SK-N-SH (cell line): ENCODE measurements around the gene TRAPPC3. TPM values are rescaled to one million over a fixed set of nuclear protein-coding genes. Genes with fewer than 3 reads are reported as not detected.

Experiments used
- CTCF ChIA-PET: fragments of 300-600, 350-600 bp; formaldehyde crosslinking; extraction: SDS; loops from one replicate; lab custom pipeline; 2021; lab: Yijun Ruan, JAX
- POLR2A ChIA-PET: fragments of 350-600 bp; sonication (Branson Sonifier 250); formaldehyde crosslinking; extraction: SDS; loops from one replicate; lab custom pipeline; 2020; ENCODE audit warnings: antibody characterized with exemption, inconsistent platforms; lab: Yijun Ruan, JAX
- DNase-seq: peaks from one replicate; pipeline ENCODE4 v3.0.0; 2012
- H2AFZ ChIP-seq: fragments of 200-600 bp; sonication (generic); 2 replicates; pipeline ENCODE4 v1.8.1; 2016; ENCODE audit warnings: antibody characterized with exemption, mild to moderate bottlenecking, low read depth
- H3F3A ChIP-seq: fragments of 200-600 bp; sonication (generic); replicated peaks from 2 replicates; pipeline ENCODE3; 2016; ENCODE audit warnings: antibody characterized with exemption, mild to moderate bottlenecking; ENCODE audit not compliant: insufficient read depth
- H3K27ac ChIP-seq, 2 experiments: fragments of 200-500 bp in 1 of 2; fragments of 200-600 bp in 1 of 2; sonication (Bioruptor generic) in 1 of 2; sonication (generic), shearing (Covaris generic) in 1 of 2; 2 replicates each; pipeline versions ENCODE4 v1.5.1 to v1.6.1; 2014 to 2016; ENCODE audit warnings: low read depth in 2 of 2, inconsistent platforms in 1 of 2, low read length in 1 of 2, mild to moderate bottlenecking in 1 of 2, mixed read lengths in 1 of 2
- H3K27me3 ChIP-seq: fragments of 200-600 bp; sonication (generic), shearing (Covaris generic); 2 replicates; pipeline ENCODE4 v1.6.1; 2016; ENCODE audit warnings: mixed run types; ENCODE audit not compliant: insufficient read depth
- H3K36me3 ChIP-seq, 2 experiments: fragments of 200-500 bp in 1 of 2; fragments of 200-600 bp in 1 of 2; sonication (Bioruptor generic) in 1 of 2; sonication (generic) in 1 of 2; replicated peaks in 1 of 2; 2 replicates each; pipeline versions ENCODE3 to v1.5.1; 2014 to 2016; ENCODE audit warnings: low read length in 1 of 2, mild to moderate bottlenecking in 1 of 2; ENCODE audit not compliant: insufficient read depth in 2 of 2, control insufficient read depth in 1 of 2
- H3K4me1 ChIP-seq, 2 experiments: fragments of 200-500 bp in 1 of 2; fragments of 200-600 bp in 1 of 2; sonication (Bioruptor generic) in 1 of 2; sonication (generic), shearing (Covaris generic) in 1 of 2; 2 replicates each; pipeline versions ENCODE4 v1.5.1 to v1.6.1; 2014 to 2016; ENCODE audit warnings: low read depth in 1 of 2, low read length in 1 of 2, mixed run types in 1 of 2; ENCODE audit not compliant: insufficient read depth in 2 of 2, control insufficient read depth in 1 of 2
- H3K4me2 ChIP-seq: fragments of 200-600 bp; sonication (generic), shearing (Covaris generic); 2 replicates; pipeline ENCODE4 v1.6.1; 2017; ENCODE audit warnings: mixed run types
- H3K4me3 ChIP-seq, 2 experiments: fragments of 200-500 bp in 1 of 2; fragments of 200-600 bp in 1 of 2; sonication (Bioruptor generic) in 1 of 2; sonication (generic), shearing (Covaris generic) in 1 of 2; 2 replicates each; pipeline versions ENCODE4 v1.5.1 to v1.8.1; 2014 to 2016; ENCODE audit warnings: low read depth in 2 of 2, inconsistent platforms in 1 of 2, low read length in 1 of 2, mild to moderate bottlenecking in 1 of 2, mixed read lengths in 1 of 2, moderate library complexity in 1 of 2
- H3K79me2 ChIP-seq: fragments of 200-600 bp; sonication (generic); 2 replicates; pipeline ENCODE4 v1.8.1; 2017; ENCODE audit warnings: mild to moderate bottlenecking; ENCODE audit not compliant: insufficient read depth
- H3K9ac ChIP-seq: fragments of 200-600 bp; sonication (generic); 2 replicates; pipeline ENCODE4 v1.6.1; 2017; ENCODE audit warnings: mixed run types
- H3K9me2 ChIP-seq: fragments of 200-600 bp; sonication (generic); 2 replicates; pipeline ENCODE4 v1.6.1; 2017; ENCODE audit warnings: mixed run types
- H3K9me3 ChIP-seq: fragments of 200-600 bp; sonication (generic); 2 replicates; pipeline ENCODE4 v1.6.1; 2017; ENCODE audit warnings: mixed run types, mild to moderate bottlenecking, moderate library complexity
- H4K20me1 ChIP-seq: fragments of 200-600 bp; sonication (generic); 2 replicates; pipeline ENCODE4 v1.6.1; 2017; ENCODE audit warnings: mild to moderate bottlenecking, mixed run types; ENCODE audit not compliant: insufficient read depth
- EP300 ChIP-seq, 2 experiments: IDR thresholded peaks; 2 replicates each; pipeline versions ENCODE4 v1.4.0 to v1.6.1; 2012; ENCODE audit warnings: borderline replicate concordance in 1 of 2, low read depth in 1 of 2, low read length in 1 of 2
- FOSL2 ChIP-seq: IDR thresholded peaks from 2 replicates; pipeline ENCODE4 v1.4.0; 2012; ENCODE audit warnings: low read depth, mild to moderate bottlenecking, moderate library complexity, borderline replicate concordance
- FOXJ3 ChIP-seq: sonication (generic); formaldehyde crosslinking; IDR thresholded peaks from 2 replicates; pipeline ENCODE4 v1.5.1; 2020; ENCODE audit warnings: mild to moderate bottlenecking, missing genetic modification reagents
- GABPA ChIP-seq: IDR thresholded peaks from 2 replicates; pipeline ENCODE4 v1.4.0; 2012; ENCODE audit warnings: low read depth, mild to moderate bottlenecking
- GATA2 ChIP-seq: sonication (generic); formaldehyde crosslinking; IDR thresholded peaks from 2 replicates; pipeline ENCODE4 v1.5.0; 2020; ENCODE audit warnings: mild to moderate bottlenecking, missing genetic modification reagents
- IRF3 ChIP-seq: fragments of 150-350 bp; IDR thresholded peaks from 2 replicates; pipeline ENCODE4 v1.6.1; 2016; ENCODE audit warnings: mild to moderate bottlenecking, low read depth, low read length
- JUND ChIP-seq: IDR thresholded peaks from 2 replicates; pipeline ENCODE4 v1.4.0; 2012
- NFIC ChIP-seq: IDR thresholded peaks from 2 replicates; pipeline ENCODE4 v1.4.0; 2012; ENCODE audit warnings: borderline replicate concordance
- POLR2AphosphoS5 ChIP-seq: IDR thresholded peaks from 2 replicates; pipeline ENCODE4 v1.6.1; 2012; ENCODE audit warnings: low read depth, low read length
- RAD21 ChIP-seq: IDR thresholded peaks from 2 replicates; pipeline ENCODE4 v1.6.1; 2012; ENCODE audit warnings: mild to moderate bottlenecking, low read length
- RFX5 ChIP-seq: IDR thresholded peaks from 2 replicates; pipeline ENCODE4 v1.6.1; 2012; ENCODE audit warnings: mild to moderate bottlenecking, improper control_type of control experiment, low read length
- SIN3A ChIP-seq: IDR thresholded peaks from 2 replicates; pipeline ENCODE4 v1.6.1; 2012; ENCODE audit warnings: low read depth, mild to moderate bottlenecking, low read length, moderate library complexity, borderline replicate concordance
- SMC3 ChIP-seq: IDR thresholded peaks from 2 replicates; pipeline ENCODE4 v1.6.1; 2012; ENCODE audit warnings: low read depth, low read length, improper control_type of control experiment
- TAF1 ChIP-seq: IDR thresholded peaks from 2 replicates; pipeline ENCODE4 v1.6.1; 2012; ENCODE audit warnings: low read depth, mild to moderate bottlenecking, low read length, moderate library complexity, borderline replicate concordance
- USF2 ChIP-seq: fragments of 150-350 bp; IDR thresholded peaks from 2 replicates; pipeline ENCODE4 v1.6.1; 2017; ENCODE audit warnings: antibody characterized with exemption, low read length, low read depth, borderline replicate concordance
- WGBS: methylation state at CpG from one replicate; pipeline ENCODE4 v1.1.6; 2017; ENCODE audit warnings: low lambda C conversion rate; 5-methylcytosine and 5-hydroxymethylcytosine counted together
- polyA plus RNA-seq, 3 experiments: library from polyadenylated mRNA; depleted of rRNA; stranded (reverse); fragments of >200 nt; gene quantifications; 2 replicates each; pipeline ENCODE4 v1.2.3, GENCODE V29; 2012
- TF ChIP-seq, protein P1 (sequence below): IDR thresholded peaks from 2 replicates; pipeline ENCODE4; 2012
- TF ChIP-seq, protein P2 (sequence below): fragments of 200-600 bp; sonication (generic); IDR thresholded peaks from 2 replicates; pipeline ENCODE4 v1.6.1; 2017; ENCODE audit warnings: antibody characterized with exemption, mild to moderate bottlenecking, moderate library complexity

Gene TRAPPC3
- polyA plus RNA-seq, 1 of the 3 experiments (the other 2 are of a cell fraction) = 149 TPM

DNA sequence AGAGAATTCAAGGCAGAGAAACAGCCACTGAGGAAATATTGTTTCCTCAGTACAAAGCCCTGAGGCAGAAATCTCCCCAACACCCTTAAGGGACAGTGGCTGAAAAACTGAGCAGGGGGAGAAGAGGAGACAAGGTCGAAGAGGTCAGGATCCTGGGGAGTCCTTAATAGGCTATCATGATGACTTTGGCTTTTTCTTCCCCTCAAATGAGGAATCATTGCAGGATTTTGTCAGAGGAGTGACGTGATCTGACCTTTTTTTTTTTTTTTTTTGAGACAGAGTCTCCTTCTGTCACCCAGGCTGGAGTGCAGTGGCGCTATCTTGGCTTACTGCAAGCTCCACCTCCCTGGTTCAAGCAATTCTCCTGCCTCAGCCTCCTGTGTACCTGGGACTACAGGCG lies 16.9 kb upstream of the TRAPPC3 start:
- Histone ChIP-seq H3K9me2 (no peaks in the 10 kb centered on the region), H3K9ac (no peak overlapping the region), H3F3A (peaks cover 18% of the 10 kb centered on the region), H3K4me1 (peaks cover 16 to 22% of the 10 kb centered on the region in 2 experiments; a peak in 2 of 4 replicates), H3K4me2 (no peak overlapping the region), H3K79me2 (peaks cover 100% of the 10 kb centered on the region), H4K20me1 (peaks cover 96% of the 10 kb centered on the region), H3K36me3 (peaks cover 6 to 35% of the 10 kb centered on the region in 2 experiments), H3K4me3 (no peak overlapping the region), H3K9me3 (no peaks in the 10 kb centered on the region), H3K27me3 (no peaks in the 10 kb centered on the region), H3K27ac (no peak overlapping the region), H2AFZ (no peak overlapping the region)
- TF ChIP-seq RFX5 (no peak), EP300 (IDR thresholded peaks at IDR 0.05; ENCODE audit: borderline replicate concordance in 1 of 2, low read depth in 1 of 2, low read length in 1 of 2) (no peak), NFIC (no peak), POLR2AphosphoS5 (no peak), JUND (no peak), TAF1 (no peak), IRF3 (no peak)
- TF ChIP-seq, protein P1, sequence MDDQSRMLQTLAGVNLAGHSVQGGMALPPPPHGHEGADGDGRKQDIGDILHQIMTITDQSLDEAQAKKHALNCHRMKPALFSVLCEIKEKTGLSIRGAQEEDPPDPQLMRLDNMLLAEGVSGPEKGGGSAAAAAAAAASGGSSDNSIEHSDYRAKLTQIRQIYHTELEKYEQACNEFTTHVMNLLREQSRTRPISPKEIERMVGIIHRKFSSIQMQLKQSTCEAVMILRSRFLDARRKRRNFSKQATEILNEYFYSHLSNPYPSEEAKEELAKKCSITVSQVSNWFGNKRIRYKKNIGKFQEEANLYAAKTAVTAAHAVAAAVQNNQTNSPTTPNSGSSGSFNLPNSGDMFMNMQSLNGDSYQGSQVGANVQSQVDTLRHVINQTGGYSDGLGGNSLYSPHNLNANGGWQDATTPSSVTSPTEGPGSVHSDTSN = no peak
- TF ChIP-seq, protein P2, sequence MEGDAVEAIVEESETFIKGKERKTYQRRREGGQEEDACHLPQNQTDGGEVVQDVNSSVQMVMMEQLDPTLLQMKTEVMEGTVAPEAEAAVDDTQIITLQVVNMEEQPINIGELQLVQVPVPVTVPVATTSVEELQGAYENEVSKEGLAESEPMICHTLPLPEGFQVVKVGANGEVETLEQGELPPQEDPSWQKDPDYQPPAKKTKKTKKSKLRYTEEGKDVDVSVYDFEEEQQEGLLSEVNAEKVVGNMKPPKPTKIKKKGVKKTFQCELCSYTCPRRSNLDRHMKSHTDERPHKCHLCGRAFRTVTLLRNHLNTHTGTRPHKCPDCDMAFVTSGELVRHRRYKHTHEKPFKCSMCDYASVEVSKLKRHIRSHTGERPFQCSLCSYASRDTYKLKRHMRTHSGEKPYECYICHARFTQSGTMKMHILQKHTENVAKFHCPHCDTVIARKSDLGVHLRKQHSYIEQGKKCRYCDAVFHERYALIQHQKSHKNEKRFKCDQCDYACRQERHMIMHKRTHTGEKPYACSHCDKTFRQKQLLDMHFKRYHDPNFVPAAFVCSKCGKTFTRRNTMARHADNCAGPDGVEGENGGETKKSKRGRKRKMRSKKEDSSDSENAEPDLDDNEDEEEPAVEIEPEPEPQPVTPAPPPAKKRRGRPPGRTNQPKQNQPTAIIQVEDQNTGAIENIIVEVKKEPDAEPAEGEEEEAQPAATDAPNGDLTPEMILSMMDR = no peak
- ChIA-PET POLR2A (no interaction called here), CTCF (interaction anchor here (0.7 to 3.8 kb wide), 2 partner anchors 22 to 93 kb away, joined by 4 to 15 read pairs; no protein-coding TSS in a partner anchor)
- 56% methylated on average over 3 of the region's 4 CpGs for WGBS
- DNase-seq = no peak

DNA sequence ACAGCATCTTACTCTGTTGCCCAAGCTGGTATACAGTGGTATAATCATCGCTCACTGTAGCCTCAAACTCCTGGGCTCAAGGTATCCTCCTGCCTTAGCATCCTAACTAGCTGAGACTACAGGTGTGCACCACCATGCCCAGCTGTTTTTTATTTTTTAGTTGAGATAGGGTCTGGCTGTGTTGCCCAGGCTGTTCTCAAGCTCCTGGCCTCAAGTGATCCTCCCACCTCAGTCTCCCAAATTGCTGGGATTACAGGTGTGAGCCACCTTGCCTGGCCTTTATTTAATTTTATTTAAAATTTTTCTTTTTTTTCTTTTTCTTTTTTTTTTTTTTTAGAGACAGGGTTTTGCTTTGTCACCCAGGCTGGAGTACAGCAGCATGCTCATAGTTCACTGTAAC lies 15.9 kb upstream of the TRAPPC3 start:
- WGBS = 100% methylated on average over 1 of the region's 1 CpG
- no peak for TF ChIP-seq GABPA
- TF ChIP-seq SMC3 = no peak
- TF ChIP-seq GATA2 = no peak
- TF ChIP-seq NFIC = no peak
- no peak for TF ChIP-seq FOXJ3 (CRISPR knock-in tag)
- no peak for TF ChIP-seq SIN3A
- TF ChIP-seq USF2 = no peak
- no peak for TF ChIP-seq RAD21
- TF ChIP-seq EP300 (IDR thresholded peaks at IDR 0.05; ENCODE audit: borderline replicate concordance in 1 of 2, low read depth in 1 of 2, low read length in 1 of 2) = no peak
- no peak for TF ChIP-seq FOSL2
- peaks cover 13% of the 10 kb centered on the region for H3F3A ChIP-seq
- H3K9me2 ChIP-seq = no peaks in the 10 kb centered on the region
- no peaks in the 10 kb centered on the region for H3K9me3 ChIP-seq
- H3K4me1 ChIP-seq = peaks cover 25 to 29% of the 10 kb centered on the region in 2 experiments
- DNase-seq = no peak
- no peak overlapping the region for H3K4me2 ChIP-seq
- no peak overlapping the region for H2AFZ ChIP-seq
- H3K36me3 ChIP-seq = peaks cover 5 to 26% of the 10 kb centered on the region in 2 experiments
- H3K9ac ChIP-seq = no peak overlapping the region
- H3K27ac ChIP-seq = no peak overlapping the region
- POLR2A ChIA-PET = no interaction called here
- peaks cover 100% of the 10 kb centered on the region for H3K79me2 ChIP-seq
- H4K20me1 ChIP-seq = peaks cover 100% of the 10 kb centered on the region
- no peak overlapping the region for H3K4me3 ChIP-seq
- CTCF ChIA-PET = interaction anchor here (0.9 to 3.8 kb wide), 2 partner anchors 15 to 23 kb away, joined by 3 to 15 read pairs; no protein-coding TSS in a partner anchor
- no peaks in the 10 kb centered on the region for H3K27me3 ChIP-seq
